Hepatocyte (in vitro differentiated cells): ENCODE measurements around the gene AMBRA1. TPM values are rescaled to one million over a fixed set of nuclear protein-coding genes. Genes with fewer than 3 reads are reported as not detected.

Experiments used
- DNase-seq: peaks from one replicate; pipeline ENCODE4 v3.0.0-alpha.2; 2016; ENCODE audit warnings: low spot score
- H2AFZ ChIP-seq: fragments of 200-600 bp; sonication (generic); 2 replicates; pipeline ENCODE4 v1.6.0; 2016; ENCODE audit warnings: antibody characterized with exemption, mild to moderate bottlenecking
- H3K27ac ChIP-seq: fragments of 200-600 bp; sonication (generic); 2 replicates; pipeline ENCODE4 v1.5.1; 2016; ENCODE audit warnings: mild to moderate bottlenecking
- H3K27me3 ChIP-seq: fragments of 200-600 bp; sonication (generic); 2 replicates; pipeline ENCODE4 v1.6.1; 2016
- H3K36me3 ChIP-seq: fragments of 200-600 bp; sonication (generic); replicated peaks from 2 replicates; pipeline ENCODE4 v1.5.1; 2016; ENCODE audit warnings: low read depth; ENCODE audit not compliant: insufficient read depth
- H3K4me1 ChIP-seq: fragments of 200-600 bp; sonication (generic); 2 replicates; pipeline ENCODE4 v1.5.1; 2016; ENCODE audit warnings: mild to moderate bottlenecking, moderate library complexity; ENCODE audit not compliant: insufficient read depth
- H3K4me2 ChIP-seq: fragments of 200-600 bp; sonication (generic); 2 replicates; pipeline ENCODE4 v1.6.0; 2016
- H3K4me3 ChIP-seq: fragments of 200-600 bp; sonication (generic); 2 replicates; pipeline ENCODE4 v1.5.1; 2016; ENCODE audit warnings: mild to moderate bottlenecking
- H3K79me2 ChIP-seq: fragments of 200-600 bp; sonication (generic); 2 replicates; pipeline ENCODE4 v1.6.0; 2017; ENCODE audit warnings: mild to moderate bottlenecking
- H3K9me2 ChIP-seq: fragments of 200-600 bp; sonication (generic); replicated peaks from 2 replicates; pipeline ENCODE4 v1.6.0; 2017; ENCODE audit warnings: mild to moderate bottlenecking; ENCODE audit not compliant: insufficient read depth
- H3K9me3 ChIP-seq: fragments of 200-600 bp; sonication (generic); 2 replicates; pipeline ENCODE4 v1.5.1; 2016; ENCODE audit warnings: low read depth, mild to moderate bottlenecking
- H4K20me1 ChIP-seq: fragments of 200-600 bp; sonication (generic); 2 replicates; pipeline ENCODE4 v1.6.0; 2016; ENCODE audit warnings: mild to moderate bottlenecking; ENCODE audit not compliant: insufficient read depth, poor library complexity, severe bottlenecking
- EZH2 ChIP-seq: fragments of 200-600 bp; sonication (generic); IDR thresholded peaks from 2 replicates; pipeline ENCODE4 v1.6.1; 2016; ENCODE audit warnings: antibody characterized with exemption, mild to moderate bottlenecking, borderline replicate concordance
- EZH2phosphoT487 ChIP-seq: fragments of 200-600 bp; sonication (generic); IDR thresholded peaks from one replicate; pipeline ENCODE4 v1.6.1; 2018; ENCODE audit warnings: antibody characterized with exemption, mild to moderate bottlenecking, low read depth, moderate library complexity; ENCODE audit not compliant: unreplicated experiment, severe bottlenecking
- WGBS: methylation state at CpG from one replicate; pipeline ENCODE4 v1.1.6; 2016; ENCODE audit warnings: low lambda C conversion rate; ENCODE audit errors: missing lambda C conversion rate; 5-methylcytosine and 5-hydroxymethylcytosine counted together
- polyA plus RNA-seq: library from polyadenylated mRNA; unstranded; fragments of >200 nt; fragmentation: Nextera tagmentation; extraction: Ambion mirVana; gene quantifications from 2 replicates; pipeline ENCODE4 v1.2.1, GENCODE V29; 2016
- total RNA-seq: library from RNA; depleted of rRNA; stranded (reverse); fragments of >200 nt; gene quantifications from 2 replicates; pipeline ENCODE4 v1.2.3, GENCODE V29; 2014
- TF ChIP-seq, protein P1 (sequence below): fragments of 200-600 bp; sonication (generic); IDR thresholded peaks from 2 replicates; pipeline ENCODE4 v1.5.1; 2016; ENCODE audit warnings: antibody characterized with exemption, mild to moderate bottlenecking; ENCODE audit not compliant: poor library complexity

AMBRA1 gene
- total and polyA plus RNA-seq, 2 experiments from 2014 or later = 7.2 to 31.2 TPM

DNA sequence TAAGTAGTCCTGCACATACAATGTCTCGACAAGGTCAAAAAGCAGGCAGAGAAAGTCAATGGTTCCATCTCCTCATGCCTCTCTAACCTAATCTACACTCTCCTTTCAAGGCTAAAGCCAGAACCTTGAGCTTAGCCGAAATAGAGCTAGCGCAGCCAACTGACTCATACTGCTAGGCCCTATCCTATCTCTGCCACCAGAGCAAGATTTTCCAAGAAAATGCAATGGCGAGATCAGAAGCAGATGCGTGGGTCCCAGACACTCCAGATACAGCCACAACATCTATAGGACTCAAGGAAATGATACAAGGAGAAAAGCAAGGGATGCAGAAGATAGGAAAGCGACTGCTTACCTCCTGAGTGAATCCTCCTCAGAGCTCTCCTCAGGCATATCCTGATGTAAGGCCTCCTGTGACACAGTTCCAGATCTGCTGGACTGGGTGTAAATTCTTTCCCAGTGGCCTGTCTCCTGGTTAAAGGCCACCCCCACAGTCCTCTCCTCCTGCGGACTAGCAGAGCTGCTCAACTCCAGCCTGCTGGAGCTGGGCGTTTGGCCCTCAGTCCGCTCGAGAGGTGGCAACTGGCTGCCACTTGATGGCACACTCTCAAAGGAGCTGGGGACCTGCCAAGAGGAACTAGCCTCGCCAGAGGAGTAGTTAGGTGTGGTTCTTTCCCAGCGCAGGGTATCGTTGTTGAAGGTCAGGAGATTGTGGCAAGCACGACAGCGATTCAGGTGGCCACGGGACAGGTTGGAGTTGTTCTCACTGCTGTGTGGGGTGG is 52.0 kb downstream of the AMBRA1 start:
- WGBS = 93% methylated on average over 16 of the region's 16 CpGs
- no peaks in the 10 kb centered on the region for H3K9me3 ChIP-seq
- no peak overlapping the region for H2AFZ ChIP-seq
- peaks cover 54% of the 10 kb centered on the region for H3K79me2 ChIP-seq
- H3K9me2 ChIP-seq = no peaks in the 10 kb centered on the region
- no peak for TF ChIP-seq EZH2phosphoT487
- TF ChIP-seq, protein P1, sequence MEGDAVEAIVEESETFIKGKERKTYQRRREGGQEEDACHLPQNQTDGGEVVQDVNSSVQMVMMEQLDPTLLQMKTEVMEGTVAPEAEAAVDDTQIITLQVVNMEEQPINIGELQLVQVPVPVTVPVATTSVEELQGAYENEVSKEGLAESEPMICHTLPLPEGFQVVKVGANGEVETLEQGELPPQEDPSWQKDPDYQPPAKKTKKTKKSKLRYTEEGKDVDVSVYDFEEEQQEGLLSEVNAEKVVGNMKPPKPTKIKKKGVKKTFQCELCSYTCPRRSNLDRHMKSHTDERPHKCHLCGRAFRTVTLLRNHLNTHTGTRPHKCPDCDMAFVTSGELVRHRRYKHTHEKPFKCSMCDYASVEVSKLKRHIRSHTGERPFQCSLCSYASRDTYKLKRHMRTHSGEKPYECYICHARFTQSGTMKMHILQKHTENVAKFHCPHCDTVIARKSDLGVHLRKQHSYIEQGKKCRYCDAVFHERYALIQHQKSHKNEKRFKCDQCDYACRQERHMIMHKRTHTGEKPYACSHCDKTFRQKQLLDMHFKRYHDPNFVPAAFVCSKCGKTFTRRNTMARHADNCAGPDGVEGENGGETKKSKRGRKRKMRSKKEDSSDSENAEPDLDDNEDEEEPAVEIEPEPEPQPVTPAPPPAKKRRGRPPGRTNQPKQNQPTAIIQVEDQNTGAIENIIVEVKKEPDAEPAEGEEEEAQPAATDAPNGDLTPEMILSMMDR = no peak
- TF ChIP-seq EZH2 = no peak
- H3K36me3 ChIP-seq = no peaks in the 10 kb centered on the region
- no peak overlapping the region for H3K4me2 ChIP-seq
- peaks cover 26% of the 10 kb centered on the region for H4K20me1 ChIP-seq
- no peak for DNase-seq
- no peak overlapping the region for H3K27ac ChIP-seq
- H3K4me1 ChIP-seq = no peaks in the 10 kb centered on the region
- no peak overlapping the region for H3K4me3 ChIP-seq
- H3K27me3 ChIP-seq = no peaks in the 10 kb centered on the region

DNA sequence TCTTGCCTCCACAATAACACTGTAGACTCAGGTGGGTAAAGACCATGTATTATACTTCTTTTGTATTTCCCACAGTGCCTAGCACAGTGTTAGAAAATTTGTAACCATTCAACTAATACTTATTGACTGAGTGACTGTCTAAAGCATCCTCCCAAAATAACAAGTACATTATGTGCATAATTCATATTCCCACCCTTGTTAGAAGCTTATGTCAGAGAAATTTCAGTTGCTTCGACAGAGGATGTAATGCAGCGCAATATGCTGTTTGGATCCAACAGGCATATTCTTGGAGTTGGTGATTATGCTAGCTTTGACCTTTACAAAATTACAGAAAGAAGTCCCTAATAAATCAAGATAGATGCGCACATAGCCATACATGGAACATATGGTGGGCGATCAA is 53.0 kb downstream of the AMBRA1 start:
- Histone ChIP-seq H2AFZ (no peak overlapping the region), H4K20me1 (peaks cover 35% of the 10 kb centered on the region), H3K4me3 (no peak overlapping the region), H3K36me3 (no peaks in the 10 kb centered on the region), H3K79me2 (peaks cover 63% of the 10 kb centered on the region), H3K27ac (no peak overlapping the region), H3K4me1 (no peaks in the 10 kb centered on the region), H3K9me2 (no peaks in the 10 kb centered on the region), H3K9me3 (no peaks in the 10 kb centered on the region), H3K4me2 (no peak overlapping the region), H3K27me3 (no peaks in the 10 kb centered on the region)
- no peak for DNase-seq
- WGBS = over 99% methylated on average over 4 of the region's 4 CpGs
- TF ChIP-seq EZH2 = no peak
- no peak for TF ChIP-seq EZH2phosphoT487
- TF ChIP-seq, protein P1 = no peak

DNA sequence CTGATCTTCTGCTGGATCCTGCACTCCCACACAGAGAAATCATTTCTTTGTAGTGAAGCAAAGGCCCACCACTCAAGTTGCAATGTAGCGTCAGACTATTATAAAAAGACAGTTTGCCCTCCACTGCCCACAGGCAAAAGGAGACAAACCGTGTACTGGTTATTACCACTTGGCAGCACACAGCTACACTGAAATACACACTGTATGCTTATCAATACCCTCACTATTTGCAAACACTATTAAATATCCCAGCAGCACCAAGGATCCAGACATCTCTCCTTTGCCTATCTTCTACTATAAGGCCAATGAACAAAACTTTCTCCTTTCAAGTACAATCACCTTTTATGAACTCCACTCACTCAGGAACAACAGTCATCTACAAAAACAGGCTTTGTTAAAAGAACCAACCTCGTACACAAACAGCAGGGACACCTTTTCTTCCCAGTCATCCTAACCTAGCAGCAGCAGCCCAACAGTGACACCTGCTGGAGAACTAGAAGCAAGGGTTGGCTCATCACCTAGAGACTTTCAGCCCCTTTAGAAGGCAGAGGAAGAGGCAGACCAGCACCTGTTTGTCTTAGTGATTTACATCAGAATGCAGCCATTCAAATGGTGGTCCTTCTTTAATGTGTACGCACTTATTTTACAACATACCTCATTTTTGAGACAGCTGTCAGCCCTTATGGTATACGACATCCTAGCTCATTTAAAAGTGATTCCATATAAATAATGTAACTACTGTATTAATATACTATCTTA is 56.1 kb downstream of the AMBRA1 start:
- no peak overlapping the region for H3K4me3 ChIP-seq
- H3K27ac ChIP-seq = no peak overlapping the region
- WGBS = 40% methylated on average over 5 of the region's 5 CpGs
- no peaks in the 10 kb centered on the region for H3K27me3 ChIP-seq
- no peak for TF ChIP-seq EZH2
- no peak for TF ChIP-seq EZH2phosphoT487
- TF ChIP-seq, protein P1 = peak; percentile 90
- no peak overlapping the region for H2AFZ ChIP-seq
- no peak overlapping the region for H3K4me2 ChIP-seq
- peaks cover 88% of the 10 kb centered on the region for H3K79me2 ChIP-seq
- H3K4me1 ChIP-seq = no peaks in the 10 kb centered on the region
- peaks cover 64% of the 10 kb centered on the region for H4K20me1 ChIP-seq
- no peaks in the 10 kb centered on the region for H3K9me2 ChIP-seq
- H3K36me3 ChIP-seq = no peaks in the 10 kb centered on the region
- H3K9me3 ChIP-seq = no peaks in the 10 kb centered on the region
- DNase-seq = peak; percentile 86
